ENCODE measurements around the gene CHAD.

Gene CHAD, protein sequence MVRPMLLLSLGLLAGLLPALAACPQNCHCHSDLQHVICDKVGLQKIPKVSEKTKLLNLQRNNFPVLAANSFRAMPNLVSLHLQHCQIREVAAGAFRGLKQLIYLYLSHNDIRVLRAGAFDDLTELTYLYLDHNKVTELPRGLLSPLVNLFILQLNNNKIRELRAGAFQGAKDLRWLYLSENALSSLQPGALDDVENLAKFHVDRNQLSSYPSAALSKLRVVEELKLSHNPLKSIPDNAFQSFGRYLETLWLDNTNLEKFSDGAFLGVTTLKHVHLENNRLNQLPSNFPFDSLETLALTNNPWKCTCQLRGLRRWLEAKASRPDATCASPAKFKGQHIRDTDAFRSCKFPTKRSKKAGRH

DNA sequence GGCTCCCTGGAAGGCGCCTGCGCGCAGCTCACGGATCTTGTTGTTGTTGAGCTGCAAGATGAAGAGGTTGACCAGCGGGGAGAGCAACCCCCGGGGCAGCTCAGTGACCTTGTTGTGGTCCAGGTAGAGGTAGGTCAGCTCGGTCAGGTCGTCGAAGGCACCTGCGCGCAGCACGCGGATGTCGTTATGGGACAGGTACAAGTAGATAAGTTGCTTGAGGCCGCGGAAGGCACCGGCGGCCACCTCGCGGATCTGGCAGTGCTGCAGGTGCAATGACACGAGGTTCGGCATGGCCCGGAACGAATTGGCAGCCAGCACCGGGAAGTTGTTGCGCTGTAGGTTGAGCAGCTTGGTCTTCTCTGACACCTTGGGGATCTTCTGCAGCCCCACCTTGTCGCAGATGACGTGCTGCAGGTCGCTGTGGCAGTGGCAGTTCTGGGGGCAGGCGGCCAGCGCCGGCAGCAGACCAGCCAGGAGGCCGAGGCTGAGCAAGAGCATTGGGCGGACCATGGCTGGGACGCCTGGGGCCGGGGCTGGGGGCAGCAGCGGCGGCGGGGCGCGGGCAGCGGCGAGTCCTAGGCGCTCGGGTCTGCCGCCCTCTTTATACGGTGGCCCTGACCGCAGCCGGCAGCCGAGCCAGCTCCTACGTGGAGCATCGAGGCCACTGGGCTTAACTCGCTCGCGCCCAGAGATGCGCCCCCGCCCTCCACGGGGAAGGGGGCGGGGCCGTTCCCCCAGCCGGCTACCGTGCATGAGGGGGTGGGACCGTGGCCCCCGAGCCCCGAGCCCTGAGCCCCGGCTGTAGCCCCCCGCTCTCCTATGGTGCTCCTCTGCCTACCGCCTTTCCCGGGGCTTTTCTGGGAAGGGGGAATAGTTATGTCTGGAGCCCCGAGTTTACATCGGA, at the start of gene CHAD:
Gene CHAD, minus strand, starts transcription at position 577 of the 904 bp plus-strand sequence. Its CDS starts 67 bp downstream, at position 510.
- no peak for DNase-seq (ENCODE audit: low read depth)

DNA sequence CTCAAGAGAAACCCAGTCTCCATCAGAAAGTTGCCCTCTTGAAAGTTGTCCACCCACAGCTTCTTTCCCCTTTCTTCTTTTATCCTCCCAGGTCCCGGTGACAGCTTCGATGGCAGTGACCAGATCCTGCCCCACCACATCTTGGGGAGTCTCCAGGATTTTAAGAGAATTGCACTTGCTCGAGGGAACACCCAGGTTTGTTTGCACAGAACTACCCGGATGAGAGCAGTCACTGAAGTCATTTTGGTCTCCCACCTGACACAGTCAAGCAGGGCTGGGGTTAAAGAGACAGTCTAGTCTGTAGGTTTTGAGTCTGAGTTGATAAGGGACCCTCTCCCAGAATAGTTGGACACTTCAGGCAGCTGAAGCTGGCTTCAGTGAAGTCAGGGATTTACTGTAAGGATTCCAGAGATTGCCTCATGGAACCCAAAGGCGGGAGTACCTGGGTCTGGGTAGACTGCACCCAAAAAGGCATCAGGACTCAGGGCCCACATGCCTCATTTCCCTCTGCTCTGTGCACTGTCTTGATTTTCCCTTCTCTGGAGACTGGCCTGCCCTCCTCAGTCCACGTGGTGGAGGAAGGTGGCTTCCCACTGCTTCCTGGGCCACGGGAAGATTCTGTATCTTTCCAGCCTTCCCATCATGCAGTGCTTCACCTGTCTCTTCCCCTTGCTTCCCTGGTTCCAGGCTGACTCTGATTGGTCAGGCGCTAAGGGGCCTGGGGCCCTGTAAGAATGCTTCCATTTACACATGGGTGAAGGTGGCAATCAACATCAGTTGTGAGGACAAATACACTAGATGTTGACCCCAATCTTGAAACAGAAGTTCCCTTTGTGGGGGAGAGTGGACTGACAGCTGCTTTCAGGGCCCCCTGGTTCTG, 49.1 kb upstream of the CHAD start:
- no peak for DNase-seq (ENCODE audit: low read depth)

GRCh38 chr17:50517011-50517410, 48.3 kb upstream of the CHAD start:
- no peak for DNase-seq (ENCODE audit: low read depth)

- DNase-seq (ENCODE audit: low read depth): no peak
Measured at GRCh38 chr17:50514936-50515702, 46.4 kb upstream of the CHAD start.

GRCh38 chr17:50514388-50514787, 45.7 kb upstream of the CHAD start:
- no peak for DNase-seq (ENCODE audit: low read depth)

GRCh38 chr17:50513495-50513894, 44.8 kb upstream of the CHAD start:
- no peak for DNase-seq (ENCODE audit: low read depth)

- DNase-seq (ENCODE audit: low read depth): peak; percentile 13
Measured at GRCh38 chr17:50511058-50511457, 42.4 kb upstream of the CHAD start.

- no peak for DNase-seq (ENCODE audit: low read depth)
Measured at GRCh38 chr17:50508573-50509460, 40.1 kb upstream of the CHAD start.

GRCh38 chr17:50507871-50508572, 39.3 kb upstream of the CHAD start, which contains the start of gene MYCBPAP:
MYCBPAP (plus strand) TSS chr17:50508439; CDS start chr17:50508675, 236 bp downstream.
- DNase-seq (ENCODE audit: low read depth): peak; percentile 54

GRCh38 chr17:50506298-50506697, 37.6 kb upstream of the CHAD start:
- DNase-seq (ENCODE audit: low read depth): no peak

GRCh38 chr17:50505591-50506130, 37.0 kb upstream of the CHAD start:
- no peak for DNase-seq (ENCODE audit: low read depth)

GRCh38 chr17:50502301-50502990, 33.8 kb upstream of the CHAD start:
- no peak for DNase-seq (ENCODE audit: low read depth)

DNA sequence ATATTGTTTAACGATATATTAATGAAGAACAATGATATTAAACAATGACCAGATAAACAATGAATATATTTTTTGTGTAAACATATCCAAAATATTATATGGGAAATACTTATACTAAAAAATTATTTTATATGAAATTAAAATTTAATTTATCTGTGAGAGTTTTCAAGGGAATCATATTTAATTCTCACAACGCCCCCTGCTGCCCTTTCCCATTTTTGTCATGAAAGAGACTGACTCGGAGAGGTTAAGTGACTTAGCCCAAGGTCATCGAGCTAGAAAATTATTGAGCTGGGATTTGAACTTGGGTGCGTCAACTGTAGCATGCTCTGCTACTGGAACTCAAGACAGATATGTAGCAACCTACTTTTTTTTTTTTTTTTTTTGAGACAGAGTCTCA, 32.4 kb upstream of the CHAD start:
- no peak for DNase-seq (ENCODE audit: low read depth)

- no peak for DNase-seq (ENCODE audit: low read depth)
Measured at GRCh38 chr17:50499721-50500120, 31.0 kb upstream of the CHAD start.

GRCh38 chr17:50499270-50499669, 30.6 kb upstream of the CHAD start:
- DNase-seq (ENCODE audit: low read depth): no peak

GRCh38 chr17:50498021-50498874, 29.6 kb upstream of the CHAD start:
- no peak for DNase-seq (ENCODE audit: low read depth)

- no peak for DNase-seq (ENCODE audit: low read depth)
Measured at GRCh38 chr17:50495918-50496317, 27.2 kb upstream of the CHAD start.

All from activated T-helper 9 cell treated with anti-CD3 and anti-CD28 coated beads, Interleukin-2, amount 50 U/mL, for 16 hours (primary cell).